Esophagus muscularis mucosa (tissue), 4 donors: ENCODE data around the gene HSD3B2. TPM values are rescaled to one million over a fixed set of nuclear protein-coding genes. Genes with fewer than 3 reads are reported as not detected.
A peak's percentile ranks its signal among the peaks of the same experiment; 100 is the strongest.

Experiments used
- DNase-seq: peaks from one replicate; pipeline ENCODE4 v3.0.0-alpha.2; 2017; ENCODE audit errors: extremely low spot score
- H3K27ac ChIP-seq, 4 donors: fragments of 200-600 bp; sonication (generic); replicated peaks in 1 of 4; 1 replicate in 3 of 4; 2 replicates in 1 of 4; pipeline ENCODE4 v1.5.1; 2016 to 2019; ENCODE audit warnings: mild to moderate bottlenecking in 1 of 4
- H3K27me3 ChIP-seq, 4 donors: fragments of 200-600 bp; sonication (generic); one replicate each; pipeline versions ENCODE4 v1.5.1 to v1.6.0; 2016 to 2019
- H3K36me3 ChIP-seq, 4 donors: fragments of 200-600 bp; sonication (generic); one replicate each; pipeline ENCODE4 v1.5.1; 2016 to 2019
- H3K4me1 ChIP-seq, 4 donors: fragments of 200-600 bp; sonication (generic); one replicate each; pipeline ENCODE4 v1.5.1; 2016 to 2019
- H3K4me3 ChIP-seq, 4 donors: fragments of 200-600 bp; sonication (generic); 1 replicate in 2 of 4; 2 replicates in 2 of 4; pipeline ENCODE4 v1.5.1; 2016 to 2019; ENCODE audit warnings: mild to moderate bottlenecking in 4 of 4, moderate library complexity in 1 of 4
- H3K9me3 ChIP-seq, 4 donors: fragments of 200-600 bp; sonication (generic); 1 replicate in 3 of 4; 2 replicates in 1 of 4; pipeline ENCODE4 v1.5.1; 2016 to 2019
- EP300 ChIP-seq: sonication (generic); formaldehyde crosslinking; IDR thresholded peaks from one replicate; pipeline ENCODE4 v1.6.1; 2017; ENCODE audit warnings: antibody characterized with exemption
- POLR2A ChIP-seq: fragments of 450-650 bp; IDR thresholded peaks from one replicate; pipeline ENCODE4 v1.6.1; 2017; ENCODE audit warnings: antibody characterized with exemption, moderate library complexity, mild to moderate bottlenecking, low read depth
- POLR2AphosphoS5 ChIP-seq, 2 donors: sonication (generic); formaldehyde crosslinking; IDR thresholded peaks; one replicate each; pipeline ENCODE4 v1.6.1; 2017; ENCODE audit warnings: antibody characterized with exemption in 2 of 2
- WGBS: methylation state at CpG from one replicate; pipeline ENCODE4 v1.1.5; 2018; 5-methylcytosine and 5-hydroxymethylcytosine counted together
- intact Hi-C: fragments of 100-400 bp; cut with DNase I; formaldehyde crosslinking; loops from one replicate; pipeline ENCODE4 v1.15.1; 2023
- total RNA-seq, 4 donors: library from RNA; depleted of rRNA; stranded (reverse); fragments of >200 nt; gene quantifications; one replicate each; pipeline versions ENCODE4 v1.1.0 to v1.2.1, GENCODE V29; 2016
- TF ChIP-seq, protein P1 (sequence below), 3 experiments: fragments of 200-600 bp in 2 of 3; fragments of 450-650 bp in 1 of 3; sonication (generic) in 2 of 3; IDR thresholded peaks; one replicate each; pipeline ENCODE4 v1.5.1; 2017 to 2019; ENCODE audit warnings: antibody characterized with exemption in 3 of 3, mild to moderate bottlenecking in 2 of 3, moderate library complexity in 1 of 3

The HSD3B2 gene
- total RNA-seq, 4 donors from 2014 or later: not detected

DNA sequence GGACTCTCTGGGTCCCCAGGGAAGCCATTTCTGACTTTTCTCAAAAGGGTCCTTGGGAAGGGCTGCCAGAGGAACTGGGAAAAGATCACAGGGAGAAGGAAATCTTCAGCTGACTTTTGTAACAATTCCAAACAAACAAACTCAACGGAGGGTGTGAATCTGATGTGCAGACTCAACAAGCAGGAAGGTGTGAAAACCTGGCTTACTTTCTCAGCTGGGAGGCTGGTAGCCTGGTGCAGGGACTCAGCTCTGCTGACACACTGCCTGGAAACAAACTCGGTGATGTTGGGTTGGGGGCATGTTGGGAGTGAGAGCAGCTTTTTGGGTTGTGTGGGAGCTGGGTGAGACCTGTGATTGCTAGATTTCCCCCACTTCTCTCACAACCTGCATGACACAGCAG is 10.2 kb upstream of the HSD3B2 start:
- no peaks in the 10 kb centered on the region for H3K36me3 ChIP-seq
- no peaks in the 10 kb centered on the region for H3K4me1 ChIP-seq
- no peak for DNase-seq
- peaks cover 0 to 12% (median 4%) of the 10 kb centered on the region in 4 donors for H3K9me3 ChIP-seq
- no peak overlapping the region for H3K27ac ChIP-seq
- no peak overlapping the region for H3K4me3 ChIP-seq
- H3K27me3 ChIP-seq: no peaks in the 10 kb centered on the region
- intact Hi-C loops: no loop called here
- TF ChIP-seq, protein P1, sequence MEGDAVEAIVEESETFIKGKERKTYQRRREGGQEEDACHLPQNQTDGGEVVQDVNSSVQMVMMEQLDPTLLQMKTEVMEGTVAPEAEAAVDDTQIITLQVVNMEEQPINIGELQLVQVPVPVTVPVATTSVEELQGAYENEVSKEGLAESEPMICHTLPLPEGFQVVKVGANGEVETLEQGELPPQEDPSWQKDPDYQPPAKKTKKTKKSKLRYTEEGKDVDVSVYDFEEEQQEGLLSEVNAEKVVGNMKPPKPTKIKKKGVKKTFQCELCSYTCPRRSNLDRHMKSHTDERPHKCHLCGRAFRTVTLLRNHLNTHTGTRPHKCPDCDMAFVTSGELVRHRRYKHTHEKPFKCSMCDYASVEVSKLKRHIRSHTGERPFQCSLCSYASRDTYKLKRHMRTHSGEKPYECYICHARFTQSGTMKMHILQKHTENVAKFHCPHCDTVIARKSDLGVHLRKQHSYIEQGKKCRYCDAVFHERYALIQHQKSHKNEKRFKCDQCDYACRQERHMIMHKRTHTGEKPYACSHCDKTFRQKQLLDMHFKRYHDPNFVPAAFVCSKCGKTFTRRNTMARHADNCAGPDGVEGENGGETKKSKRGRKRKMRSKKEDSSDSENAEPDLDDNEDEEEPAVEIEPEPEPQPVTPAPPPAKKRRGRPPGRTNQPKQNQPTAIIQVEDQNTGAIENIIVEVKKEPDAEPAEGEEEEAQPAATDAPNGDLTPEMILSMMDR (IDR thresholded peaks at IDR 0.05): no peak
- TF ChIP-seq EP300 (no peak), POLR2AphosphoS5 (IDR thresholded peaks at IDR 0.05) (no peak), POLR2A (no peak)
- WGBS: 14% methylated on average over 2 of the region's 2 CpGs

DNA sequence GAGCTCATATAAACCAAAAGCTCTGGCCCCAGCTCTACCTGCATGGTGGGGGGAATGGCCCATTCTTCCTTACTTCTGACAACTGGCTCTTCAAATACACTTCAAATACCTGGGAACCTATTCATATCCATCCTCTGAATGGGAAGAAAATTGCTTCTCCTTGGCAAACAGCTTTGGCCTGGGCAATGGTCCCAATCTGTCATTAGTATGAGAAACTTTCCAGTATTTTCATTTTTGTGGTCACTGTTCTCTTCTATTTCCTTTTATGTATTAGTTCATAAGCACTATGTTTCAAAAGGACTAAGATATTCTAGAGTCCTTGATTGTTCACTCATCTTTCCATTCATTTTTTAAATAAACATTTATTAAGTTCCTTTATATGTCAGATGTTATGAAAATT is 5.2 kb upstream of the HSD3B2 start:
- TF ChIP-seq POLR2AphosphoS5 (IDR thresholded peaks at IDR 0.05) (no peak), POLR2A (no peak), EP300 (no peak)
- TF ChIP-seq, protein P1 (IDR thresholded peaks at IDR 0.05): no peak
- no peaks in the 10 kb centered on the region for H3K4me1 ChIP-seq

DNA sequence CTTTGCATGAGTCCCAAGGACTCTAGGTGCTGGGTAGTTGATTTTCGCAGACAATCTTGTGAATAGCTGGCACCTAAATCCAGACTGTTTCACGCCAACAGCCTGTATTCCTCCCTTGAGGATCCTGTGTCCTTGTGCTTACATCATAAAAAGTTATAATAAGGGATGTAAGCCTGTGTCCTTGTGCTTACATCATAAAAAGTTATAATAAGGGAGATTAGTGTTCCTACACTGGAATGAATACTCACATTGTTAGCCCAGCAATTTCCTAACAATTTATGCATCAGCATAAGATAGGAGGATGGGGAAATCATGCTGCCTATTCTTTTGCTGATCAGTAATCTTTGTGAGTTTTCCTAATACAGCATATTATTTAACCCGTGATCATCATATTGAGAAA is 4.0 kb upstream of the HSD3B2 start:
- H3K27me3 ChIP-seq: no peaks in the 10 kb centered on the region
- intact Hi-C loops: no loop called here
- no peaks in the 10 kb centered on the region for H3K4me1 ChIP-seq
- DNase-seq: no peak
- H3K4me3 ChIP-seq: no peak overlapping the region
- H3K27ac ChIP-seq: no peak overlapping the region
- H3K9me3 ChIP-seq: peaks cover 0 to 7% (median 3%) of the 10 kb centered on the region in 4 donors
- 80% methylated on average over 3 of the region's 3 CpGs for WGBS
- H3K36me3 ChIP-seq: no peaks in the 10 kb centered on the region
- TF ChIP-seq, protein P1 (IDR thresholded peaks at IDR 0.05): no peak
- TF ChIP-seq POLR2A (no peak), EP300 (no peak), POLR2AphosphoS5 (IDR thresholded peaks at IDR 0.05) (no peak)

More for the DNA sequence above, 5.2 kb upstream of the HSD3B2 start:
- DNase-seq: no peak
- Histone ChIP-seq H3K36me3 (no peaks in the 10 kb centered on the region), H3K4me3 (no peak overlapping the region), H3K27me3 (no peaks in the 10 kb centered on the region), H3K27ac (no peak overlapping the region), H3K9me3 (peaks cover 0 to 12% (median 4%) of the 10 kb centered on the region in 4 donors)
- intact Hi-C loops: no loop called here

DNA sequence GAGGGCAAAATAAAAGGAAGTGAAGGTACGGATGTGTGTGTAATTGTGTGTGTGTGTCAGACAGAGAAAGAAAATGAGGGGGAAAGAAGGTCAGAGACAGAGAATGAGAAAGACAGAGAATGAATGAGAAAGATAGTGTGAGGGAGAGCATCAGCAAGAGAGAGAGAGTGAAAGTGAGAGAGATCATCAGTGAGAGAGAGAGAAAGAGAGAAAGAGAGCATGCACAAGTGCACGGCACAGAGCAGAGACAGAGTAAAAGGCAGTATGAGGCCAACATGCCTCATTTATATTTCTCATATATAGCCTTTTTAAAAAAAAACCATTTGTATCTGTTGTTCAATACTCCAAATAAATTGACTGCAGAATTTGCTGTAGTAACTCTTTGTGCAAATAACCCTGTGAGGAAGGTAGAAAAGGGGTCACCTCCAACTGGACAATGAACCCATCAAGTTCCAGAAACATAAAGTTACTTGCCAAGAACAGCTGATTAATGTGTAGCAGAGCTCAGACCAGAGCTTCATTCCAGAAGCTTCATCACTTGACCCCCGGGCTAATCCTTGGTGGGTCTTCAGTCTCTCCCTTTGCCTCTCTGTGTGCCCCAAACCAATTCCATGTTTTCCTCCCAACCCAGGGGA is 1.2 kb downstream of the HSD3B2 start:
- H3K4me3 ChIP-seq: no peak overlapping the region
- H3K27me3 ChIP-seq: no peaks in the 10 kb centered on the region
- no peak overlapping the region for H3K27ac ChIP-seq
- 60% methylated on average over 3 of the region's 3 CpGs for WGBS
- H3K4me1 ChIP-seq: no peaks in the 10 kb centered on the region
- no peaks in the 10 kb centered on the region for H3K9me3 ChIP-seq
- intact Hi-C loops: no loop called here
- DNase-seq: no peak
- no peak for TF ChIP-seq EP300
- TF ChIP-seq POLR2AphosphoS5 (IDR thresholded peaks at IDR 0.05): no peak
- TF ChIP-seq, protein P1 (IDR thresholded peaks at IDR 0.05): no peak
- no peak for TF ChIP-seq POLR2A
- H3K36me3 ChIP-seq: no peaks in the 10 kb centered on the region

DNA sequence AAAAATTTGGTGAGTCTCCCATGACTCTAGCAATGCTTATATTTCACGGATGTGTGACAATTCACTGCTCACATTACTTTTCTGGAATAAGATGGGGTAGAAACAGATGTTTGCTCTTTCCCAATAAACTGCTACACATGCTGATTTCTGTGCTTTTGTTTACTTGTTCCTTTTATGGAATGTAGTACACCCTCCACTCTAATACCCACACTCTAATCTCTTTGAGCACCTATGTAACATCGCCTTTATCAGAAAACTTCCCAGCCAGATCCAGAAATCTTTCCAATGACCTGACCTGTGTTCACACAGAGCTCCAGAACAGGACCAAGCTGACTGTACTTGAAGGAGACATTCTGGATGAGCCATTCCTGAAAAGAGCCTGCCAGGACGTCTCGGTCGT is 4.2 kb downstream of the HSD3B2 start:
- 88% methylated on average over 5 of the region's 5 CpGs for WGBS
- intact Hi-C loops: no loop called here
- no peak for TF ChIP-seq EP300
- TF ChIP-seq, protein P1 (IDR thresholded peaks at IDR 0.05): no peak
- no peak for TF ChIP-seq POLR2A
- TF ChIP-seq POLR2AphosphoS5 (IDR thresholded peaks at IDR 0.05): no peak
- Histone ChIP-seq H3K4me3 (no peak overlapping the region), H3K9me3 (no peaks in the 10 kb centered on the region), H3K4me1 (no peaks in the 10 kb centered on the region), H3K27me3 (no peaks in the 10 kb centered on the region), H3K27ac (no peak overlapping the region), H3K36me3 (no peaks in the 10 kb centered on the region)
- DNase-seq: peak; percentile 68
